ENCODE results near the gene PCDHB1.
"Not testable (repeated sequence)": the region's sequence is repeated elsewhere in the genome, so short reads cannot be mapped to it uniquely, and the experiment has no call there.

PCDHB1 gene

DNA sequence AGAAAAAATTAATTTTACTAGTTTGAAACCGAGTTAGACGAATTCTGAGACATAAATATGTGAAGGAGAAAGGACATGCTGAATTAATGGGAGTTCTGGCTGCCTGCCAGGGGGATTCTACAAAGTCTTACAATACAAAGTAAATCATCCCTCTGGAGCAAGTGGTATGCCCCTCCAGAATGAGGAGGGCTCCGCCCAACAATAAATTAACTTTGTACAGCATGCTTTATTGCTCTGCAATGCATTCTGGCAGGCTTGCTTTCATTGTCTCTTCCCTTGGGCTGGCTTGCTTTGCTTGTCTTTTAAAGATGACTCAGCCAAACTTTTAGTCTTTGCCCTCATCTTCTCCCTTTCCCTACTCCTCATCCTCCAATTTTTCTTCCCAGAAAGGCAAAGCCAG is 11.7 kb upstream of the PCDHB1 start:
- Mint-ChIP-seq H3K4me3 (no peak overlapping the region), H3K36me3 (no peaks in the 10 kb centered on the region), H3K9me3 (peaks cover 2% of the 10 kb centered on the region), H3K27ac (no peak overlapping the region), H3K4me1 (no peaks in the 10 kb centered on the region), H3K27me3 (no peaks in the 10 kb centered on the region)
- ATAC-seq: no peak

DNA sequence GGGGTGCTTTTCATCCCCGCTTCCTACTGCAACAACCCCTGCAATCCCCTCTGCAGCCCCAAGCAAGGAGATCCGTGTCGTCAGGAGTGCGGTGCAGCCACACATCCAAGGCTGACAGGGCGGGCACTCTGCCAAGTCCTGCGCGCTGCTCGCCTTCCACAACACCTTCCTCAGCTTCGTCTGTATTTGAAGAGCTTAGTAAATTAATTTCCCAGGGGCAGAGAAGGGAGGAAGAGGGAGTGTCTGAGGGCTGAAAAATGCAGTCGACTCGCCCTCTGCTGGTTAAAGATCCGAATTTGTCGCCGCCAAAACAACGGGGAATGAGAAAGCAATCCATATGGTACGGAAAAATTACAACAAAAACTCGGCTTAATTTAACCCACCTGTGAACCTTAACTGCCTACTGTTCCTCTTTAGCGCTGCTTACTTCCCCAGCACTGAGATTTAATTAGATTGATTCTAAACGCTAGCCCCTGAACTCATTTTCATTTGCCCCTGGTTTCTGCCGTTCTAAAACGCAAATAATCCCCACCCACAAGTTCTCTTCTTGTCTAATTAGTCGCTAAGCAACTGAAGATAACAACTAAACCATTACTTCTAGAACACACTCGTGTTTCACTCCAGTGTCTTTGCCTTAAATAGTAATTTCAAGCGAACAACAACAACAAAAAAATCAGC is 10.9 kb upstream of the PCDHB1 start:
- H3K4me1 Mint-ChIP-seq: no peaks in the 10 kb centered on the region

DNA sequence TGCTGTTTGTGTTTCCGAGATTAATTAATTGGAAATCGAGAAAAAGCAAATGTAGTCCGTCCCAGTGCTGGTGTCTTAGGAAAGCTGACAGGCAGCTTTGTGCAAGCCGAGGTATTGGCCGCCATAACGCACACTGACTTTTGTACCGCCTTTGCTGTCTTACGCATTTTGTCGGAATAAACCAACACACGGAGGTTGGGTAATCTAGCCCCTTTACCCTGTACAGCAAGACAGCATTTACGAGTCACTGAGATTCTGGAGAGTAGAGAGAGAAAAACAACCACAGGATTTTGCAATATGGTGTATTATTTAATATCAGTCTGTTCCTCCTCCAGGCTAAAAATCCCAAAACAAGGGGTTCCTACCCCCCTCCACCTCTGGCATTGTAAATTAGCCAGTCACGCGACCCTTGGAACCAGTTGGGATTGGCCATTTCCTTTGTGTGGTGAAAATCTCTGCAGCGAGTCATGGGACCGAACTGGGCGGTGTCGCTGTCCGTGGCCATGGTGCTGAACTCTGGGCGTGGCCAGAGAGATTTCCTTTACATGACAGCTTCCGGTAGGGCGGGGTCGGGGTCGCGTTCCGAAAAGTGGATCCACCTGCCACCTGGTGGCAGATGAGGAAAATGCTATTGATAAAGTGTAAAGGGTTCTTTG is 10.3 kb upstream of the PCDHB1 start:
- peaks cover 3% of the 10 kb centered on the region for H3K27me3 Mint-ChIP-seq
- H3K4me1 Mint-ChIP-seq: no peaks in the 10 kb centered on the region
- no peaks in the 10 kb centered on the region for H3K36me3 Mint-ChIP-seq
- no peak overlapping the region for H3K4me3 Mint-ChIP-seq
- no peak overlapping the region for H3K27ac Mint-ChIP-seq
- no peak for ATAC-seq
- peaks cover 2% of the 10 kb centered on the region for H3K9me3 Mint-ChIP-seq

More for the DNA sequence above, 10.9 kb upstream of the PCDHB1 start:
- no peaks in the 10 kb centered on the region for H3K27me3 Mint-ChIP-seq
- H3K36me3 Mint-ChIP-seq: no peaks in the 10 kb centered on the region
- H3K9me3 Mint-ChIP-seq: peaks cover 2% of the 10 kb centered on the region
- no peak overlapping the region for H3K4me3 Mint-ChIP-seq
- H3K27ac Mint-ChIP-seq: no peak overlapping the region
- no peak for ATAC-seq

DNA sequence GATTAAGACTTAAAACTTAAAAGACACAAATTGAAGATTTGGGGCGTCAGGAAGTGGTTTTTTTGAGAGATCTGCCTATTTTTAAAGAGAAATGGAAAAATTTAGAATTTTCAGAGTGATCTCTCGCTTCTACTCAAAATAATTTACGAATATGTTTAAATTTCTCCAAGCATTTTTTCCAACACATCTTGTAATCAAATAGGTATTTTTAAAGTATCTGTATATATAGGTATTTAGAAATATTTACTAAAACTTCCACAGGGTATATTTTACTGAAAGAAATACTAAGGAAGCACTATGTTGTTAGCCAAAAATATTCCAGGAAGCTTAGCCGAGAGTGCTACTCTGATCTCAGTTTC is 9.8 kb upstream of the PCDHB1 start:
- no peaks in the 10 kb centered on the region for H3K36me3 Mint-ChIP-seq
- H3K4me3 Mint-ChIP-seq: no peak overlapping the region
- no peak overlapping the region for H3K27ac Mint-ChIP-seq
- peaks cover 2% of the 10 kb centered on the region for H3K9me3 Mint-ChIP-seq
- ATAC-seq: no peak
- H3K4me1 Mint-ChIP-seq: no peaks in the 10 kb centered on the region
- peaks cover 7% of the 10 kb centered on the region for H3K27me3 Mint-ChIP-seq

DNA sequence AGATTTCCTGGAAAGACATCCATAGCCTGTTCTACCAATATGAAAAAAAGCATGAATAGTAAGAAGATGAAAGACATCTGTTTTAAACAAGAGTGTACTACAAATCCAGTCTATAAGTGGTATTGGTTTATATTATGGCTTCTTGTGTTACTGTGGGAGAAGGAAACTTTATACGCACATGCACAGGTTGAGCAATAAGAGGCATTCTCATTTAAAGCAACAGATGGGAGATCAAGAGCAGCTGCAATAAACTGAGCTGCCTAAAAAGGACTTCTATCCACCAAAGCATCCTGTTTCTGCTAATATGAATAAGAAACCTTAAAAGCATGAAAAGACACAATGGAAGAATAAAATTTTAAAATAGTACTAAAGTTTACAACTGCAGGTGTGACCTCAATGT is 8.6 kb upstream of the PCDHB1 start:
- peaks cover 7% of the 10 kb centered on the region for H3K27me3 Mint-ChIP-seq
- H3K4me1 Mint-ChIP-seq: no peaks in the 10 kb centered on the region
- peaks cover 2% of the 10 kb centered on the region for H3K9me3 Mint-ChIP-seq
- no peaks in the 10 kb centered on the region for H3K36me3 Mint-ChIP-seq
- ATAC-seq: no peak
- H3K4me3 Mint-ChIP-seq: no peak overlapping the region
- no peak overlapping the region for H3K27ac Mint-ChIP-seq

DNA sequence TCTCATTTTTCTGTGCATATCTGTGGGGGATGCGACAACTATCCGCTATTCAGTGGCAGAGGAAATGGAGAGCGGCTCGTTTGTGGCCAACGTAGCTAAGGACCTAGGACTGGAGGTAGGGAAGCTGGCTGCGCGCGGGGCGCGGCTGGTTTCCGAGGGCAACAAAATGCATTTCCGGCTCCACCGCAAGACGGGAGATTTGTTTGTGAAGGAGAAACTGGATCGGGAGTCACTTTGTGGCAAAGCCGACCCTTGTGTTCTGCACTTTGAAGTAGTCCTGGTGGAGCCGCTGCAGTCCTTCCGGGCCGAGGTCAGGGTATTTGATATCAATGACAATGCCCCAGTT is 320 bp downstream of the PCDHB1 start:
- Mint-ChIP-seq H3K4me3 (no peak overlapping the region), H3K9me3 (no peaks in the 10 kb centered on the region), H3K27ac (no peak overlapping the region), H3K4me1 (no peaks in the 10 kb centered on the region), H3K36me3 (no peaks in the 10 kb centered on the region), H3K27me3 (peaks cover 11% of the 10 kb centered on the region)
- no peak for ATAC-seq

DNA sequence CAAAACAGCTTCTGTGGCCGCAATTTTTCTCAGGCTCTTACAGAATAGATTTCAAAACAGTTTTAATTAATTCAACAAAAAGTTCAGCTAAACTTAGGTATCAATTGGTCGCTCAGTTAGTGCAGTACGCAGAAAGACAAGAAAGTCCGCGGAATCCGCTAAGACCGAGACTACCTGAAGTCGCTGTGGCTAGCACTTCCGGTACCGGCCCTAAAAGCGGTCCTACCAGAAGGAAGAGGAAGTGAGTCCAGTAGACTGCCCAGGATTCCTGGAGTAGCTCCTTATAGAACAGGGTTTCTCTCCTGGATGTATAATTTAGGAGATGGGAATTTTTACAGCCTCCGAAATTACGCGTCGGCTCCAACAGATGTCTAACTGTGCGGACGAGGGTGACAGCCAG is 26.7 kb downstream of the PCDHB1 start:
- no peak overlapping the region for H3K4me3 Mint-ChIP-seq
- H3K9me3 Mint-ChIP-seq: peaks cover 5% of the 10 kb centered on the region
- no peaks in the 10 kb centered on the region for H3K4me1 Mint-ChIP-seq
- ATAC-seq: no peak
- H3K27ac Mint-ChIP-seq: no peak overlapping the region
- no peaks in the 10 kb centered on the region for H3K27me3 Mint-ChIP-seq
- H3K36me3 Mint-ChIP-seq: no peaks in the 10 kb centered on the region

DNA sequence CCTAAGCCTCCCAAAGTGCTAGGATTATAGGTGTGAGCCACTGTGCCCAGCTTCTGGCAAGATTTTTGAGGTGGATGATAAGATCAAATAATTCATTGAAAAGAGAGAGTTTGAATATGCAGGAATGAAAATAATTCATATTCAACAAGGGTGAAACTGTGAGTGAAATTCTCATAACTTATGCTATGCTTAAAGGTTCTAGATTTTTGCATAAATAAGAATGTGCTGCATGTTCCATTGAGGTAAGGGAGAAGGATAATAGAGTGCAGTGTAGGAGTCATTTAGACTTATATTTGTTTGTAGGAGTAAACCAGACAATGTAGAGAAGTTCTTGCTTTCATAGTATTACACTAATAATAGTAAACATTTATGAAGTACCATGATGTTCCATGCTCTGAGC is 31.1 kb downstream of the PCDHB1 start:
- Mint-ChIP-seq H3K4me1 (no peaks in the 10 kb centered on the region), H3K9me3 (peaks cover 7% of the 10 kb centered on the region), H3K27me3 (peaks cover 13% of the 10 kb centered on the region), H3K27ac (no peak overlapping the region), H3K36me3 (no peaks in the 10 kb centered on the region), H3K4me3 (no peak overlapping the region)
- no peak for ATAC-seq

DNA sequence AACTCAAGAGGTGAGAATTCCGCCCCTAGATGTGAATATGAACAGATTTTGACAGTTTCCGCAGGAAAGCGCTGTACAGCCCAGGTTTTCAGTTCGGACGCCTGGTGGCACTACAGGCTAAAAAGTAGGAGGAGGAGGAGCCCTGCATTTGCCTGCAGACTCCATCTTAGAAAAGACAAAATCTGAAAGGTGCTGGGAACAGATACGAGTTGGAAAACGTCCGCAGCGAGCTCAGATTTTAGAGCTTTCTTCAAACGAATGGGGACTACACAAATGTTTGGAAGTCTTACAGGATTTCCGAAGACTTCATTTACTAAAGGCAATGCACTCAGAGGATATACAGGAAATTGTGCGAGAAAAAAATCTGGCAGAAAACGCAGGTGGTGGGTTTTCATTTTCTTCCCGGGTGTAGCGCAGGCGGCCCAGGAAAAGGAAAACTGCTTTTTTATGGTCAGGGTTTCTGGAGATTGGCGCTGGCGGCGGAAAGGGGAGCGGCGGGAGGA is 33.4 kb downstream of the PCDHB1 start:
- Mint-ChIP-seq H3K9me3 (peaks cover 7% of the 10 kb centered on the region), H3K27me3 (peaks cover 13% of the 10 kb centered on the region), H3K36me3 (no peaks in the 10 kb centered on the region), H3K4me3 (peak overlapping the region; percentile 77), H3K4me1 (no peaks in the 10 kb centered on the region), H3K27ac (no peak overlapping the region)
- ATAC-seq: no peak

DNA sequence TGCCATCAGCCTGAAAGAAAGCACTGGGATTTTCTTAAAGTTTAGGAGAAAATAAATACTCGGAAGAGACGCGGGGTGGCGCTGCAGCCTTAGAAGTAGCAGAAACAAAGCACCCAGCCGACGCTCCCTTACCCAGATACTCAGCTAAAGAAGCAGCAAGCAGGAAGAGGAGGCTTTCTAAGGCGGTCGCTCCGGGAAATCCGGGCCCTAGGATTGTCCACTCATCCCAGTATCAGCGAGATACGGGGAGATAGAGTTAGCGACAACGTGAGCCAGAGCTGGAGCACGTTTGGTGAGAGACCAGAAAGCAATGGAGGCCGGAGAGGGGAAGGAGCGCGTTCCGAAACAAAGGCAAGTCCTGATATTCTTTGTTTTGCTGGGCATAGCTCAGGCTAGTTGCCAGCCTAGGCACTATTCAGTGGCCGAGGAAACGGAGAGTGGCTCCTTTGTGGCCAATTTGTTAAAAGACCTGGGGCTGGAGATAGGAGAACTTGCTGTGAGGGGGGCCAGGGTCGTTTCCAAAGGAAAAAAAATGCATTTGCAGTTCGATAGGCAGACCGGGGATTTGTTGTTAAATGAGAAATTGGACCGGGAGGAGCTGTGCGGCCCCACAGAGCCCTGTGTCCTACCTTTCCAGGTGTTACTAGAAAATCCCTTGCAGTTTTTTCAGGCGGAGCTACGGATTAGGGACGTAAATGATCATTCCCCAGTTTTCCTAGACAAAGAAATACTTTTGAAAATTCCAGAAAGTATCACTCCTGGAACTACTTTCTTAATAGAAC is 43.5 kb downstream of the PCDHB1 start, which contains the start of gene PCDHB2:
Gene PCDHB2, plus strand, starts transcription at position 135 of the 782 bp plus-strand sequence. Its CDS starts 176 bp downstream, at position 311.
- ATAC-seq: no peak
- no peak within 1 kb of the TSS for H3K4me3 Mint-ChIP-seq
- no peaks in the 10 kb centered on the region for H3K36me3 Mint-ChIP-seq
- peaks cover 16% of the 10 kb centered on the region for H3K9me3 Mint-ChIP-seq
- H3K27ac Mint-ChIP-seq: no peak within 1 kb of the TSS
- no peaks in the 10 kb centered on the region for H3K4me1 Mint-ChIP-seq
- H3K27me3 Mint-ChIP-seq: peaks cover 51% of the 10 kb centered on the region

DNA sequence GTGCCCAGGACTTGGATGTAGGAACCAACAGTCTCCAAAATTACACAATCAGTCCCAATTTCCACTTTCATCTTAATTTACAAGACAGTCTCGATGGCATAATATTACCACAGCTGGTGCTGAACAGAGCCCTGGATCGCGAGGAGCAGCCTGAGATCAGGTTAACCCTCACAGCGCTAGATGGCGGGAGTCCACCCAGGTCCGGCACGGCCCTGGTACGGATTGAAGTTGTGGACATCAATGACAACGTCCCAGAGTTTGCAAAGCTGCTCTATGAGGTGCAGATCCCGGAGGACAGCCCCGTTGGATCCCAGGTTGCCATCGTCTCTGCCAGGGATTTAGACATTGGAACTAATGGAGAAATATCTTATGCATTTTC is 44.1 kb downstream of the PCDHB1 start:
- no peak for ATAC-seq
- H3K4me1 Mint-ChIP-seq: no peaks in the 10 kb centered on the region
- H3K27me3 Mint-ChIP-seq: peaks cover 51% of the 10 kb centered on the region
- H3K36me3 Mint-ChIP-seq: no peaks in the 10 kb centered on the region
- H3K27ac Mint-ChIP-seq: no peak overlapping the region
- H3K4me3 Mint-ChIP-seq: no peak overlapping the region
- H3K9me3 Mint-ChIP-seq: peaks cover 16% of the 10 kb centered on the region

DNA sequence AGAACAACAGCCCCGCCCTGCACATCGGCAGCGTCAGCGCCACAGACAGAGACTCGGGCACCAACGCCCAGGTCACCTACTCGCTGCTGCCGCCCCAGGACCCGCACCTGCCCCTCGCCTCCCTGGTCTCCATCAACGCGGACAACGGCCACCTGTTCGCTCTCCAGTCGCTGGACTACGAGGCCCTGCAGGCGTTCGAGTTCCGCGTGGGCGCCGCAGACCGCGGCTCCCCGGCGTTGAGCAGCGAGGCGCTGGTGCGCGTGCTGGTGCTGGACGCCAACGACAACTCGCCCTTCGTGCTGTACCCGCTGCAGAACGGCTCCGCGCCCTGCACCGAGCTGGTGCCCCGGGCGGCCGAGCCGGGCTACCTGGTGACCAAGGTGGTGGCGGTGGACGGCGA is 45.0 kb downstream of the PCDHB1 start:
- H3K27me3 Mint-ChIP-seq: peaks cover 54% of the 10 kb centered on the region

DNA sequence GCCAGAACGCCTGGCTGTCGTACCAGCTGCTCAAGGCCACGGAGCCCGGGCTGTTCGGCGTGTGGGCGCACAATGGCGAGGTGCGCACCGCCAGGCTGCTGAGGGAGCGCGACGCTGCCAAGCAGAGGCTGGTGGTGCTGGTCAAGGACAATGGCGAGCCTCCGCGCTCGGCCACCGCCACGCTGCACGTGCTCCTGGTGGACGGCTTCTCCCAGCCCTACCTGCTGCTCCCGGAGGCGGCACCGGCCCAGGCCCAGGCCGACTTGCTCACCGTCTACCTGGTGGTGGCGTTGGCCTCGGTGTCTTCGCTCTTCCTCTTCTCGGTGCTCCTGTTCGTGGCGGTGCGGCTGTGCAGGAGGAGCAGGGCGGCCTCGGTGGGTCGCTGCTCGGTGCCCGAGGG is 45.4 kb downstream of the PCDHB1 start:
- H3K27me3 Mint-ChIP-seq: peaks cover 54% of the 10 kb centered on the region
- ATAC-seq, H3K36me3 Mint-ChIP-seq, H3K4me3 Mint-ChIP-seq, H3K27ac Mint-ChIP-seq, H3K4me1 Mint-ChIP-seq: not testable (repeated sequence)
- H3K9me3 Mint-ChIP-seq: peaks cover 16% of the 10 kb centered on the region

More for the DNA sequence above, 45.0 kb downstream of the PCDHB1 start:
- H3K4me3 Mint-ChIP-seq, H3K36me3 Mint-ChIP-seq, H3K27ac Mint-ChIP-seq, H3K4me1 Mint-ChIP-seq, ATAC-seq: not testable (repeated sequence)
- peaks cover 16% of the 10 kb centered on the region for H3K9me3 Mint-ChIP-seq

DNA sequence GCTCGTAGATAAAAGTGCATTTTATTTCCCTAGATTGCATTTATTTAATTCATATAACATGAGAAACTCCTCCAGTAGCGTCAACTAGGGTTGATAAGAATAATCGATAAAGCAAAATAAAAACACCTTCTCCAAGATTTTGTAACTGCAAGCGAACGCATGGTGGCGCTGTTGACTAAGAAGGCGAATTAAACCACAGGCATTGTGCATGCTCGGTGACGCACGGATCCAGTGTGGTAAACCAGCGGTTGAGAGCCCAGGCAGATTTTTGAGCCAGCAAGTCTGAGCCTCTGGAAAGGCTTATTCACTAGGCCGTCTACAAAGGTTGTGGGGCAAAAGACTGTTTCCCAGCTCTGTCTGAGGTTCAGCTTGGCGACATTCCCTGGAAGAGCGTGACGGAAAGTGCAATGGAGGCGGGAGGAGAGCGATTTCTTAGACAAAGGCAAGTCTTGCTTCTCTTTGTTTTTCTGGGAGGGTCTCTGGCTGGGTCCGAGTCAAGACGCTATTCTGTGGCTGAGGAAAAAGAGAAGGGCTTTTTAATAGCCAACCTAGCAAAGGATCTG is 49.1 kb downstream of the PCDHB1 start, which contains the start of gene PCDHB3:
Gene PCDHB3, plus strand, starts transcription at position 231 of the 563 bp plus-strand sequence. Its CDS starts 177 bp downstream, at position 408.
- H3K27ac Mint-ChIP-seq: no peak within 1 kb of the TSS
- H3K4me3 Mint-ChIP-seq: no peak within 1 kb of the TSS
- peaks cover 6% of the 10 kb centered on the region for H3K9me3 Mint-ChIP-seq
- peaks cover 20% of the 10 kb centered on the region for H3K27me3 Mint-ChIP-seq
- ATAC-seq: no peak
- no peaks in the 10 kb centered on the region for H3K36me3 Mint-ChIP-seq
- H3K4me1 Mint-ChIP-seq: no peaks in the 10 kb centered on the region

DNA sequence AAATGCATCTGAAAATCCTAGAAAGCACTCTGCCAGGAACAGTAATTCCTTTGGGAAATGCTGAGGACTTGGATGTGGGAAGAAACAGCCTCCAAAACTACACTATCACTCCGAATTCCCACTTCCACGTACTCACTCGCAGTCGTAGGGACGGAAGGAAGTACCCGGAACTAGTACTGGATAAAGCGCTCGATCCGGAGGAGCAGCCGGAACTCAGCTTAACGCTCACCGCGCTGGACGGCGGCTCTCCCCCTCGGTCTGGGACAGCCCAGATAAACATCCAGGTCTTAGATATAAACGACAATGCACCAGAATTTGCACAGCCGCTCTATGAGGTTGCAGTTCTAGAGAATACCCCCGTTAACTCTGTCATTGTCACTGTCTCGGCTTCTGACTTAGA is 49.9 kb downstream of the PCDHB1 start:
- Mint-ChIP-seq H3K36me3 (no peaks in the 10 kb centered on the region), H3K4me1 (no peaks in the 10 kb centered on the region), H3K9me3 (peaks cover 6% of the 10 kb centered on the region), H3K27me3 (peaks cover 19% of the 10 kb centered on the region), H3K27ac (no peak overlapping the region), H3K4me3 (no peak overlapping the region)
- no peak for ATAC-seq

Measured in stimulated activated memory B cell treated with anti-CD40 and anti-IgM and Interleukin-4, amounts not matched to agents 10 μg/mL and 1 μg/mL and 100 μg/mL, for 72 hours (primary cell).